Retinal pigment epithelial cell (primary cell): ENCODE measurements around the gene TTC39C.
A peak's percentile ranks its signal among the peaks of the same experiment; 100 is the strongest.

Source experiments
- DNase-seq: peaks from one replicate; pipeline ENCODE4 v3.0.0-alpha.2; 2010; ENCODE audit warnings: low read depth
- H3K4me3 ChIP-seq: 2 replicates; pipeline ENCODE4 v1.5.1; 2011; ENCODE audit warnings: mild to moderate bottlenecking, low read length, control low read depth, moderate library complexity
- CTCF ChIP-seq: conservative IDR thresholded peaks from 2 replicates; pipeline ENCODE4 v1.5.1; 2011; ENCODE audit warnings: low read depth, low read length, control low read depth, inconsistent platforms

TTC39C gene

DNA sequence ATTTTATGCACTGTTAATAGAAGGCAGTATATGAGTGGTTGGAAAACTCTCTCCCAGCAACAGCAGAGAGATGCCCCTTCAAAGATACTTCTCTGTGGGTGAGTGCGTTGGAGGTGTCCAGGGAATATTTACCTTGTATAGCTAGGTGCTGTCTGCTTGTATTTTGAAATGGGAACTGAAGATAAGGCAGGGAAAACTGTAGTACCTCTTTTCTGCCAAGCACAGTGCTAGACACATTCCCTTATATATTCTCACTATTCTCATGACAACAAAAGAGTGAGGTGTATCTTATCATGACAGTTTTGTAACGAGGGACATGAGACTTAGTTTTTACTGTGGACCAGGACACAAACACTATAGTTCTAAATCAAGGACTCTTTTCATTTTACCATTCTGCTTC, 2.1 kb downstream of the TTC39C start:
- DNase-seq, result no peak
- peak; percentile 50 for TF ChIP-seq CTCF
- peak overlapping the region; percentile 78 for H3K4me3 ChIP-seq

DNA sequence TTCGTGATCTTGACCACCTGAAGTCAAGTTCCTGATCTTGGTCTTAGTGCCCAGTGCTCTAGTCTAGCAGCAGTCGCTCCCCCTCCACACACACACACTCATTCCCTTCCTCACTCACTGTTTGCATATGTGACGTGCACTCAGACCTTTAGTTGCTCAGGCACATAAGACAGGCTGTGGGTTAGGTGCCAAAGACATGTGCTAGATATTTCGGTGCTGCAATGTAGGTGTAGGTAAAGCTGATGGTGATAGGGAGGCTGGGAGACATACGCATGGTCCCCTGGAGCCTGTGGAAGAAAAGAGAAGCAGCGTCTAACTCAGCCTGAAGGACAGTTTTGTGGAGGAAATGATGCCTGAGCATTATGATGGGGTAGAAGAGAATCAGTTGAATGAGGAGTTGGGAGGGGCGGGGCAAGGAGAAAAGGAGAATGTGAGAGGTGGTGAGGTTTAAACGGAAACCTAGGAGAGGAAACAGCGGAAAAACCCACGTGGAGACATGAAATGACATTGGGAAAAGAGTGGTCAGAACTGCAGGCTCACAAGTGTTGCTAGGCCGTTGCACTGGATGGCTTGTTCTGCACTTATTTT, 3.8 kb downstream of the TTC39C start:
- H3K4me3 ChIP-seq, result no peak overlapping the region
- no peak for DNase-seq
- TF ChIP-seq CTCF, result no peak

- no peak overlapping the region for H3K4me3 ChIP-seq
- DNase-seq, result no peak
- TF ChIP-seq CTCF, result no peak
Measured at GRCh38 chr18:24019641-24020331, 5.2 kb downstream of the TTC39C start.

DNA sequence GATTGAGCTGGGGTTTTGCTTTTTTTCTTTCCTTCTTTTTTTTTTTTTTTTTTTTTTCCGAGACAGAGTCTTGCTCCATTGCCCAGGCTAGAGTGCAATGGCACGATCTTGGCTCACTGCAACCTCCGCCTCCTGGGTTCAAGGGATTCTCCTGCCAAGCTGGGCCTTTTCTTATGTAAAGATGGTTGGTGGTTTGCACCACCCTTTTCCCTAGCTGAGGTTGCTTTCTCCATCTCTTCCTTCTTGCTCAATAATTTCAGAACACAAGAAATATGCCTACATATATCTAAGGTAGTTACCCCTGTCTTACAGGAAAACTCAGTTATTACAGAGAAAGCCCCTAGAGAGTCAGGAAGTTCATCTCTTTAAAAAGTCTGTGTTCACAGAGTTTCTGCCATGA, 7.0 kb downstream of the TTC39C start:
- no peak for DNase-seq
- H3K4me3 ChIP-seq, result no peak overlapping the region
- TF ChIP-seq CTCF, result no peak

DNA sequence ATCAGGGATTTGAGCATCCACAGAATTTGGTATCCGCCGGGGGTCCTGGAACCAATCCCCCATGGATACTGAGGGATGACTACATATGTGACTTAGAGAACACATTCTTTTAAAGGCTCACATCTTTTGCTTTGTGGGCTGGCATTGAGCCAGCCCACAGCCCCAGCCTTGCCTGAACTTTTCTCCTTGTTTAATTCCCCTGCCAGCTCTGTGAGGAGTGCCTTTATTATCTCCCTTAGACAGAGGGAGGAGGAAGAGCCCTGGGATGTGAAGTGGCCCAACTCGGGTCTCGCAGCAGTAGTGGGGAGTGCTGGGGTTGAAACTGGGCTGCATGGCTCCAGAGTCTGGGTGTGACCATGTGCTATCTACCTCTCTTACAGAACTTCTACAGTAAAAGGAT, 7.6 kb downstream of the TTC39C start:
- H3K4me3 ChIP-seq, result no peak overlapping the region
- DNase-seq, result no peak
- TF ChIP-seq CTCF, result no peak

- peak; percentile 32 for TF ChIP-seq CTCF
- no peak overlapping the region for H3K4me3 ChIP-seq
- no peak for DNase-seq
Measured at GRCh38 chr18:24023185-24023814, 8.7 kb downstream of the TTC39C start.

DNA sequence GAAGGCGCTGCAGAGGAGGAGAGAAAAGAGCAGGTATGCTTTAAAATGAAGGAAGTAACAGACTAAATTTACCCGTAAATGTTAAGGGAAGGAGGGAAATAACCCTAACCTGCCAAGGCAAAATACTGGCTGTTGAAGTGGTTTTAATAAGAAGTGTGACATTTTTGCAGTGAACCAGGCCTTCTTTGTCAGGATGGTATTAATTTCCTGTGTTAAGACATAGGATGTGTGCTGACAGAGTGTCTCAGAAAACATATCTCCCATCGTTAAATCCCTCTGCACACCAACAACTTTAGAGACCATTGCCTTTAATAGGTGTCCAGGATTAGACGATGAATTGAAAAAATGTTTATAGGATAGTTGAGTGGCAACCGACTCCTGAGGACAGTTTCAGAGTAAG, 9.9 kb downstream of the TTC39C start:
- no peak for TF ChIP-seq CTCF
- DNase-seq, result no peak
- no peak overlapping the region for H3K4me3 ChIP-seq
